ENCODE measurements around the gene H6PD.

The H6PD gene

GRCh38 chr1:9281071-9281827 is 46.7 kb downstream of the H6PD start:
- Histone ChIP-seq H3K9ac (ENCODE audit: insufficient read length, low read depth) (no peak overlapping the region), H3K9me3 (ENCODE audit: insufficient read depth, low read length) (peaks cover 25% of the 10 kb centered on the region), H3K4me3 (ENCODE audit: insufficient read length, low read depth) (no peak overlapping the region), H3K27me3 (ENCODE audit: insufficient read depth, insufficient read length) (no peaks in the 10 kb centered on the region), H3K4me1 (ENCODE audit: insufficient read depth, insufficient read length) (peaks cover 10% of the 10 kb centered on the region), H3K36me3 (ENCODE audit: insufficient read depth, insufficient read length, low read length) (no peaks in the 10 kb centered on the region)
- TF ChIP-seq SUZ12 (IDR thresholded peaks at IDR 0.05; ENCODE audit: extremely low read depth, insufficient read depth, insufficient read length) = no peak
- TF ChIP-seq YY1 (IDR thresholded peaks at IDR 0.05; ENCODE audit: insufficient read depth, insufficient read length) = no peak
- TF ChIP-seq ZNF274 (IDR thresholded peaks at IDR 0.05; ENCODE audit: low read depth, low read length) = no peak
- no peak for DNase-seq (ENCODE audit: low read depth, low spot score)

- H3K9me3 ChIP-seq (ENCODE audit: insufficient read depth, low read length) = peaks cover 28% of the 10 kb centered on the region
- no peak for DNase-seq (ENCODE audit: low read depth, low spot score)
- no peak overlapping the region for H3K9ac ChIP-seq (ENCODE audit: insufficient read length, low read depth)
Observed at GRCh38 chr1:9281908-9282695, 47.5 kb downstream of the H6PD start.

DNA sequence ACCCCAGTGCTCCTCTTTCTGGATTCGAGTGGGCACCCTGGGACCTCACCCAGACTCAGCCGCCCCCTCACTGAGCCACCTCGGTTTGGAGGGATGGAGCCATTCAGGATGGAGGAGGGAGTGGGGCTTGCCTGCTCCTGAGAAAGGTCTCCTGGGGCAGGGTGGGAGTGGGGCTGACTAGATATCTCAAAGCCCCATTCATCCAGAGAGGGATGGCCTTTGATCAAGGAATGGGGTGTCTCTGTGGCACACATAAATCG is 48.1 kb downstream of the H6PD start:
- no peak overlapping the region for H3K9ac ChIP-seq (ENCODE audit: insufficient read length, low read depth)
- H3K27me3 ChIP-seq (ENCODE audit: insufficient read depth, insufficient read length) = no peaks in the 10 kb centered on the region
- no peaks in the 10 kb centered on the region for H3K36me3 ChIP-seq (ENCODE audit: insufficient read depth, insufficient read length, low read length)
- H3K4me1 ChIP-seq (ENCODE audit: insufficient read depth, insufficient read length) = peaks cover 10% of the 10 kb centered on the region
- no peak overlapping the region for H3K4me3 ChIP-seq (ENCODE audit: insufficient read length, low read depth)
- no peak for DNase-seq (ENCODE audit: low read depth, low spot score)
- no peak for TF ChIP-seq ZNF274 (IDR thresholded peaks at IDR 0.05; ENCODE audit: low read depth, low read length)
- H3K9me3 ChIP-seq (ENCODE audit: insufficient read depth, low read length) = peaks cover 33% of the 10 kb centered on the region

More at GRCh38 chr1:9281908-9282695, 47.5 kb downstream of the H6PD start:
- H3K27me3 ChIP-seq (ENCODE audit: insufficient read depth, insufficient read length) = no peaks in the 10 kb centered on the region
- no peak overlapping the region for H3K4me3 ChIP-seq (ENCODE audit: insufficient read length, low read depth)
- TF ChIP-seq YY1 (IDR thresholded peaks at IDR 0.05; ENCODE audit: insufficient read depth, insufficient read length) (no peak), ZNF274 (IDR thresholded peaks at IDR 0.05; ENCODE audit: low read depth, low read length) (no peak), SUZ12 (IDR thresholded peaks at IDR 0.05; ENCODE audit: extremely low read depth, insufficient read depth, insufficient read length) (no peak)
- H3K4me1 ChIP-seq (ENCODE audit: insufficient read depth, insufficient read length) = peaks cover 10% of the 10 kb centered on the region
- no peaks in the 10 kb centered on the region for H3K36me3 ChIP-seq (ENCODE audit: insufficient read depth, insufficient read length, low read length)

- no peak for TF ChIP-seq SUZ12 (IDR thresholded peaks at IDR 0.05; ENCODE audit: extremely low read depth, insufficient read depth, insufficient read length)
- TF ChIP-seq ZNF274 (IDR thresholded peaks at IDR 0.05; ENCODE audit: low read depth, low read length) = no peak
- no peak for TF ChIP-seq YY1 (IDR thresholded peaks at IDR 0.05; ENCODE audit: insufficient read depth, insufficient read length)
- H3K4me3 ChIP-seq (ENCODE audit: insufficient read length, low read depth) = no peak overlapping the region
- no peak overlapping the region for H3K9ac ChIP-seq (ENCODE audit: insufficient read length, low read depth)
- H3K36me3 ChIP-seq (ENCODE audit: insufficient read depth, insufficient read length, low read length) = no peaks in the 10 kb centered on the region
- no peaks in the 10 kb centered on the region for H3K27me3 ChIP-seq (ENCODE audit: insufficient read depth, insufficient read length)
- H3K4me1 ChIP-seq (ENCODE audit: insufficient read depth, insufficient read length) = peaks cover 10% of the 10 kb centered on the region
- DNase-seq (ENCODE audit: low read depth, low spot score) = no peak
- H3K9me3 ChIP-seq (ENCODE audit: insufficient read depth, low read length) = peaks cover 42% of the 10 kb centered on the region
Observed at GRCh38 chr1:9284061-9284460, 49.5 kb downstream of the H6PD start.

DNA sequence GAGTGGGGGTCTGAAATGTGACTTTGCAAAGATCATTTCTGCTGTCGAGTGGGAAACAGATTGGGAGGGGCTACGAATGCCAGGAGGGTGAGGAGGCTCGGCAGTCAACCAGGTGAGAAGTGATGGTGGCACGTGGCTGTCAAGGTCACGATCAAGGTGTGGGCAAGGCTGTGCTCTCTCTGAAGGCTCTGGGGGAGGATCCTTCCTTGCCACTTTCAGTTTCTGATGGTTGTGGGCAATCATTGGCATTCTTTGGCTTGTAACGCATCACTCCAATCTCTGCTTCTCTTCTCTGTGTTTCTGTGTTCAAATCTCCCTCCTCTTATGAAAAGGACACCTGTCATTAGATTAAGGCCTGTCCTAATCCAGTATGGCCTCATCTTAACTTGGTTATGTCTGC is 52.0 kb downstream of the H6PD start:
- Histone ChIP-seq H3K4me3 (ENCODE audit: insufficient read length, low read depth) (no peak overlapping the region), H3K9me3 (ENCODE audit: insufficient read depth, low read length) (peaks cover 49% of the 10 kb centered on the region), H3K9ac (ENCODE audit: insufficient read length, low read depth) (no peak overlapping the region), H3K4me1 (ENCODE audit: insufficient read depth, insufficient read length) (peaks cover 4% of the 10 kb centered on the region), H3K36me3 (ENCODE audit: insufficient read depth, insufficient read length, low read length) (no peaks in the 10 kb centered on the region), H3K27me3 (ENCODE audit: insufficient read depth, insufficient read length) (peaks cover 2% of the 10 kb centered on the region)
- DNase-seq (ENCODE audit: low read depth, low spot score) = no peak
- TF ChIP-seq SUZ12 (IDR thresholded peaks at IDR 0.05; ENCODE audit: extremely low read depth, insufficient read depth, insufficient read length) (no peak), YY1 (IDR thresholded peaks at IDR 0.05; ENCODE audit: insufficient read depth, insufficient read length) (no peak), ZNF274 (IDR thresholded peaks at IDR 0.05; ENCODE audit: low read depth, low read length) (no peak)

- Histone ChIP-seq H3K9ac (ENCODE audit: insufficient read length, low read depth) (no peak overlapping the region), H3K9me3 (ENCODE audit: insufficient read depth, low read length) (peaks cover 46% of the 10 kb centered on the region), H3K27me3 (ENCODE audit: insufficient read depth, insufficient read length) (peaks cover 18% of the 10 kb centered on the region), H3K36me3 (ENCODE audit: insufficient read depth, insufficient read length, low read length) (no peaks in the 10 kb centered on the region), H3K4me1 (ENCODE audit: insufficient read depth, insufficient read length) (no peaks in the 10 kb centered on the region), H3K4me3 (ENCODE audit: insufficient read length, low read depth) (no peak overlapping the region)
- TF ChIP-seq SUZ12 (IDR thresholded peaks at IDR 0.05; ENCODE audit: extremely low read depth, insufficient read depth, insufficient read length) (no peak), YY1 (IDR thresholded peaks at IDR 0.05; ENCODE audit: insufficient read depth, insufficient read length) (no peak), ZNF274 (IDR thresholded peaks at IDR 0.05; ENCODE audit: low read depth, low read length) (no peak)
- DNase-seq (ENCODE audit: low read depth, low spot score) = peak; percentile 44
Observed at GRCh38 chr1:9289090-9289534, 54.5 kb downstream of the H6PD start.

DNA sequence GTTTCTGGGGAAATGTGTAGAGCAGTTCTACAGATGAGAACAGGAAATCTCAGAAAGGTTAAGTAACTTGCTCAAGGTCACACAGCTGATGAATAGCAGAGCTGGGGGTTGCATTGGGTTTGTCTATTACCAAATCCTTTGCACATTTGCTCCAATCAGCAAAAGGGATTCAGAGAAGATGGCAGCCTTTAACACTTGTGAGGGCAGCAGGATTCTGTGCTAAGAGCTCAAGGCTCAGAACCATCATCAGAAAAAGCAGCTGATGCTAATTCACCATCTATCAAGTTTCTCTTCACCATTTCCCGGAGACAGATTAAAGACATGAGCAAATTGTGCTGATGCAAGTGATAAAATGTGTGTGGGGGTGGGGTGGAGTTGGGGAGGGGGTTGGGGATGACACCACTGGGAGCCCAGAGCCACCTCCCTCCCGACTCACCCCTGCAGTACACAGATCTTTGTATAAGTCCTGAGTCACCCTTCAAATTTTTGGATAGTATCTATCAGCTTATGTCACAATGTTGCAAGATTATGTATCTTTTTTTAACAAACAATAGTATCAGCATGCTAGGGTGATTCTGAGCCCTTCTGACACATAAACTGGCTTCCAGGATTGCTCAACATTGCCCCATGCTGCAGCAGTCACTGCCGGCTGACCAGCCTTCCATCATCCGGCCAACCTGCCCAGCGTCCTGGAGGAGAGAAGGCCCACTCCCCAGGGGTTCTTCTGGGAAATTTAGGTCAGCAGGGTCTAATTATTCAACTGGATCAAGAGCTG is 55.3 kb downstream of the H6PD start:
- no peak overlapping the region for H3K9ac ChIP-seq (ENCODE audit: insufficient read length, low read depth)
- no peak for DNase-seq (ENCODE audit: low read depth, low spot score)
- H3K4me1 ChIP-seq (ENCODE audit: insufficient read depth, insufficient read length) = peaks cover under 1% of the 10 kb centered on the region
- H3K4me3 ChIP-seq (ENCODE audit: insufficient read length, low read depth) = no peak overlapping the region
- peaks cover 19% of the 10 kb centered on the region for H3K27me3 ChIP-seq (ENCODE audit: insufficient read depth, insufficient read length)
- H3K36me3 ChIP-seq (ENCODE audit: insufficient read depth, insufficient read length, low read length) = no peaks in the 10 kb centered on the region
- H3K9me3 ChIP-seq (ENCODE audit: insufficient read depth, low read length) = peaks cover 39% of the 10 kb centered on the region
- TF ChIP-seq SUZ12 (IDR thresholded peaks at IDR 0.05; ENCODE audit: extremely low read depth, insufficient read depth, insufficient read length) (no peak), ZNF274 (IDR thresholded peaks at IDR 0.05; ENCODE audit: low read depth, low read length) (no peak), YY1 (IDR thresholded peaks at IDR 0.05; ENCODE audit: insufficient read depth, insufficient read length) (no peak)
